22Rv1 (cell line): ENCODE measurements around the gene SAP30L.

Source experiments
- CTCF ChIP-seq: fragments of 450-650 bp; IDR thresholded peaks from 2 replicates; pipeline ENCODE4 v1.5.1; 2017; ENCODE audit warnings: mild to moderate bottlenecking
- ZFX ChIP-seq: fragments of 450-650 bp; IDR thresholded peaks from 2 replicates; pipeline ENCODE4 v1.6.1; 2017; ENCODE audit warnings: antibody characterized with exemption, borderline replicate concordance

DNA sequence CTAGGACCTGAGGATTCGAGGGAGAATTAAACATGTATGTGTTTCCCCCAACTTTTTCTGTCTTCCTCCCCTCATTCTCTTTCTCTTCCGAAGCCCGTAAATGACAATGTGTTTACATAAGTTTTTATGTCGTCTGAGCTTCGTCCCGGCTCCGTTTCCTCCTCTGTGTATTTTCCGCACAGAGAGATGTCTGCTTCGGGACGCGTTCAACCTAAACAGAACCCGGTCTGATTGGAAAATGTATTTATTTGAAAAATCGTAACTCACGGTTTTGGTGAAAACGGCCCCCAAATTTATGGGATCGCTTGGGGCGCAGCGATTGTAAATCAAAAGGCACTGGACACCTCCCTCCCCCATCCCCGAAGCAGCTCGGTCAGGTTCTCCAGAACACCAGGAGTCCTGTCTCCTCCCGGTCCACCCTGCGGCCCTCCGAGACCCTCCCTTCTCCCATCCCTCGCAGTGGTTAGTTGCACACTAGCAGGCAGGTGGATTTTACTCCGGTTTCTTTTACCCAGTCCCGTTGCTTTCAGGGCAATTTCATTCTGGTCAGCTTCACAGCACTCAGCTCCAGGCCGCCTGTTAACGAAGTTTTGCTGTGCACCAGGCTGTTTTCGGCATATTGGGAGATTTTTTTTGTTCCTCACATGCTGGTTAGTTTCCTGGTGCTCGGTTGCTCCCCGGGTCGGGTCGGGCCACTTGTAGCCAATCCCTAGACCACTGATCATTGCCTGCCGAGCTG is 38.0 kb downstream of the SAP30L start:
- no peak for TF ChIP-seq CTCF
- no peak for TF ChIP-seq ZFX
